IMR-90 (cell line): ENCODE data around the gene CSNK2A2. TPM values are rescaled to one million over a fixed set of nuclear protein-coding genes. Genes with fewer than 3 reads are reported as not detected.

Source experiments
- ATAC-seq: fragments of 200-7000 bp; cut with Tn5 transposase; 2 replicates; pipeline ENCODE4 v1.9.1; 2020; ENCODE audit warnings: low read depth, mild to moderate bottlenecking, moderate library complexity
- BruUV-seq: library from RNA; stranded (reverse); fragments of 400-500 nt; replicated peaks from 2 replicates; lab custom pipeline; 2021; lab: Mats Ljungman, UMichigan
- CTCF ChIA-PET: fragments of 300-600 bp; formaldehyde crosslinking; extraction: SDS; loops from one replicate; lab custom pipeline; 2021; ENCODE audit warnings: antibody characterized with exemption; lab: Yijun Ruan, JAX
- POLR2A ChIA-PET: fragments of 300-600 bp; sonication (Branson Sonifier 250); formaldehyde crosslinking; loops from one replicate; lab custom pipeline; 2022; ENCODE audit warnings: antibody characterized with exemption; ENCODE audit not compliant: unreplicated experiment; lab: Charles Lee
- DNase-seq: peaks from one replicate; pipeline ENCODE4 v3.0.0; 2013
- H2AFZ ChIP-seq: replicated peaks from 2 replicates; pipeline ENCODE3; 2013; ENCODE audit warnings: low read length, mild to moderate bottlenecking; ENCODE audit not compliant: poor library complexity
- H2AK5ac ChIP-seq: 2 replicates; pipeline ENCODE4 v1.6.1; 2013; ENCODE audit warnings: low read depth, low read length, inconsistent platforms
- H2AK9ac ChIP-seq: replicated peaks from 2 replicates; pipeline ENCODE3; 2013; ENCODE audit warnings: mild to moderate bottlenecking, low read depth, low read length, moderate library complexity; ENCODE audit not compliant: poor library complexity
- H2BK120ac ChIP-seq: 2 replicates; pipeline ENCODE4 v1.6.1; 2013; ENCODE audit warnings: low read depth, low read length, inconsistent platforms
- H2BK15ac ChIP-seq: 3 replicates; pipeline ENCODE4 v1.6.1; 2013; ENCODE audit warnings: low read depth, low read length, inconsistent platforms
- H2BK20ac ChIP-seq: 2 replicates; pipeline ENCODE4 v1.6.1; 2013; ENCODE audit warnings: low read depth, mild to moderate bottlenecking, inconsistent platforms, low read length, moderate library complexity
- H2BK5ac ChIP-seq: 2 replicates; pipeline ENCODE4 v1.6.1; 2013; ENCODE audit warnings: mild to moderate bottlenecking, low read depth, low read length, inconsistent platforms; ENCODE audit not compliant: poor library complexity, severe bottlenecking
- H3K14ac ChIP-seq: replicated peaks from 2 replicates; pipeline ENCODE4 v1.6.1; 2013; ENCODE audit warnings: low read depth, low read length, inconsistent platforms
- H3K18ac ChIP-seq: 2 replicates; pipeline ENCODE4 v1.6.1; 2013; ENCODE audit warnings: low read depth, low read length, control low read depth
- H3K23ac ChIP-seq: 2 replicates; pipeline ENCODE4 v1.6.1; 2013; ENCODE audit warnings: low read depth, low read length, inconsistent platforms
- H3K27ac ChIP-seq: 2 replicates; pipeline ENCODE4 v1.5.1; 2013; ENCODE audit warnings: mild to moderate bottlenecking, control low read depth, low read length; ENCODE audit not compliant: insufficient read depth
- H3K27me3 ChIP-seq: 2 replicates; pipeline ENCODE4 v1.6.1; 2013; ENCODE audit warnings: low read length; ENCODE audit not compliant: control insufficient read depth, insufficient read depth
- H3K36me3 ChIP-seq: 2 replicates; pipeline ENCODE4 v1.6.1; 2013; ENCODE audit warnings: low read length, mixed read lengths; ENCODE audit not compliant: control insufficient read depth, insufficient read depth
- H3K4ac ChIP-seq: 2 replicates; pipeline ENCODE4 v1.6.1; 2013; ENCODE audit warnings: low read depth, low read length, inconsistent platforms
- H3K4me1 ChIP-seq: 2 replicates; pipeline ENCODE4 v1.6.1; 2013; ENCODE audit warnings: low read length, mixed read lengths; ENCODE audit not compliant: control insufficient read depth, insufficient read depth
- H3K4me2 ChIP-seq: 2 replicates; pipeline ENCODE4 v1.6.1; 2013; ENCODE audit warnings: low read depth, mild to moderate bottlenecking, control low read depth, low read length, moderate library complexity
- H3K4me3 ChIP-seq: 2 replicates; pipeline ENCODE4 v1.5.1; 2013; ENCODE audit warnings: low read depth, mild to moderate bottlenecking, control low read depth, low read length, moderate library complexity; ENCODE audit not compliant: insufficient read depth
- H3K56ac ChIP-seq: 2 replicates; pipeline ENCODE4 v1.6.1; 2013; ENCODE audit warnings: low read length, inconsistent platforms; ENCODE audit not compliant: insufficient read depth; ENCODE audit errors: extremely low read depth
- H3K79me1 ChIP-seq, 2 experiments: 2 replicates each; pipeline ENCODE4 v1.6.1; 2013; ENCODE audit warnings: low read length in 2 of 2, inconsistent platforms in 1 of 2, low read depth in 1 of 2
- H3K9ac ChIP-seq: 2 replicates; pipeline ENCODE4 v1.6.1; 2013; ENCODE audit warnings: low read depth, low read length, control low read depth
- H3K9me1 ChIP-seq: 2 replicates; pipeline ENCODE4 v1.6.1; 2013; ENCODE audit warnings: low read length, inconsistent platforms; ENCODE audit not compliant: insufficient read depth
- H3K9me3 ChIP-seq: 2 replicates; pipeline ENCODE4 v1.6.1; 2013; ENCODE audit warnings: low read length; ENCODE audit not compliant: control insufficient read depth, insufficient read depth
- H4K20me1 ChIP-seq: 2 replicates; pipeline ENCODE4 v1.6.1; 2013; ENCODE audit warnings: low read length, inconsistent platforms; ENCODE audit not compliant: insufficient read depth
- H4K5ac ChIP-seq: 2 replicates; pipeline ENCODE4 v1.6.1; 2013; ENCODE audit warnings: mild to moderate bottlenecking, low read depth, low read length, control low read depth
- H4K8ac ChIP-seq, 2 experiments: 2 replicates each; pipeline ENCODE4 v1.6.1; 2013; ENCODE audit warnings: low read depth in 2 of 2, low read length in 2 of 2, control low read depth in 1 of 2, inconsistent platforms in 1 of 2
- H4K91ac ChIP-seq: 2 replicates; pipeline ENCODE4 v1.6.1; 2013; ENCODE audit warnings: low read depth, low read length, inconsistent platforms; ENCODE audit not compliant: insufficient read depth
- BHLHE40 ChIP-seq: fragments of 150-350 bp; IDR thresholded peaks from 2 replicates; pipeline ENCODE4 v1.6.1; 2016; ENCODE audit warnings: mild to moderate bottlenecking, low read depth, low read length
- CEBPB ChIP-seq: IDR thresholded peaks from 2 replicates; pipeline ENCODE4 v1.6.1; 2012; ENCODE audit warnings: low read depth, low read length, improper control_type of control experiment
- CHD1 ChIP-seq: IDR thresholded peaks from 2 replicates; pipeline ENCODE4 v1.6.1; 2012; ENCODE audit warnings: low read depth, low read length, improper control_type of control experiment
- FOS ChIP-seq: fragments of 150-350 bp; IDR thresholded peaks from 2 replicates; pipeline ENCODE4 v1.6.1; 2016; ENCODE audit warnings: low read depth, low read length
- MAFK ChIP-seq: IDR thresholded peaks from 2 replicates; pipeline ENCODE4 v1.6.1; 2012; ENCODE audit warnings: low read depth, low read length, improper control_type of control experiment
- MAZ ChIP-seq: IDR thresholded peaks from 2 replicates; pipeline ENCODE4 v1.6.1; 2012; ENCODE audit warnings: low read depth, mild to moderate bottlenecking, low read length, improper control_type of control experiment, moderate library complexity, borderline replicate concordance
- MXI1 ChIP-seq: IDR thresholded peaks from 2 replicates; pipeline ENCODE4 v1.6.1; 2012; ENCODE audit warnings: low read depth, mild to moderate bottlenecking, low read length, moderate library complexity, borderline replicate concordance
- NFE2L2 ChIP-seq: fragments of 150-350 bp; IDR thresholded peaks from 2 replicates; pipeline ENCODE4 v1.6.1; 2016; ENCODE audit warnings: low read depth, mild to moderate bottlenecking, low read length
- POLR2A ChIP-seq: IDR thresholded peaks from 2 replicates; pipeline ENCODE4 v1.6.1; 2012; ENCODE audit warnings: mild to moderate bottlenecking, low read depth, low read length
- RAD21 ChIP-seq: IDR thresholded peaks from 2 replicates; pipeline ENCODE4 v1.6.1; 2012; ENCODE audit warnings: low read length, improper control_type of control experiment
- RCOR1 ChIP-seq: IDR thresholded peaks from 2 replicates; pipeline ENCODE4 v1.6.1; 2012; ENCODE audit warnings: mild to moderate bottlenecking, low read length, improper control_type of control experiment; ENCODE audit not compliant: insufficient replicate concordance
- RFX5 ChIP-seq: IDR thresholded peaks from 2 replicates; pipeline ENCODE4 v1.8.0; 2012; ENCODE audit warnings: low read depth, mild to moderate bottlenecking, low read length, moderate library complexity
- SMC3 ChIP-seq: fragments of 150-350 bp; IDR thresholded peaks from 2 replicates; pipeline ENCODE4 v1.6.1; 2016; ENCODE audit warnings: low read depth, mild to moderate bottlenecking, antibody characterized with exemption, low read length, moderate library complexity
- dilution Hi-C: fragments of 300-500 bp; cut with HindIII; formaldehyde crosslinking; loops from one replicate; pipeline ENCODE4 v1.14.3; 2018; ENCODE audit warnings: low sequenced_read_pairs; ENCODE audit not compliant: unreplicated experiment
- in situ Hi-C: fragments of 300-500 bp; cut with MboI; formaldehyde crosslinking; loops from 3 replicates; pipeline ENCODE4 v1.14.3; 2019; ENCODE audit warnings: low sequenced_read_pairs, inconsistent platforms, mixed read lengths
- intact Hi-C: fragments of 100-400 bp; cut with micrococcal nuclease; formaldehyde crosslinking; loops from 2 replicates; pipeline ENCODE4 v1.10.0; 2022
- polyA plus RNA-seq, 3 experiments: library from polyadenylated mRNA; depleted of rRNA; stranded (reverse); fragments of >200 nt; gene quantifications; 2 replicates each; pipeline ENCODE4 v1.2.3, GENCODE V29; 2012; ENCODE audit warnings: low replicate concordance in 1 of 3
- total RNA-seq: library from RNA; depleted of rRNA; stranded (reverse); fragments of >200 nt; gene quantifications from 2 replicates; pipeline ENCODE4 v1.2.3, GENCODE V29; 2012
- TF ChIP-seq, protein P1 (sequence below): conservative IDR thresholded peaks from 2 replicates; pipeline ENCODE4 v1.5.1; 2012; ENCODE audit warnings: mild to moderate bottlenecking, low read depth, low read length, improper control_type of control experiment
- TF ChIP-seq, protein P2 (sequence below): fragments of 150-350 bp; IDR thresholded peaks from 2 replicates; pipeline ENCODE4 v1.6.1; 2017; ENCODE audit warnings: mild to moderate bottlenecking, antibody characterized with exemption, low read length, low read depth
- TF ChIP-seq, protein P3 (sequence below): fragments of 150-350 bp; IDR thresholded peaks from 2 replicates; pipeline ENCODE4 v1.6.1; 2016; ENCODE audit warnings: low read depth, mild to moderate bottlenecking, low read length, moderate library complexity, borderline replicate concordance

CSNK2A2 gene
- total and polyA plus RNA-seq, 2 of the 4 experiments (the other 2 are of a cell fraction) = 15.6 to 27.5 TPM

DNA sequence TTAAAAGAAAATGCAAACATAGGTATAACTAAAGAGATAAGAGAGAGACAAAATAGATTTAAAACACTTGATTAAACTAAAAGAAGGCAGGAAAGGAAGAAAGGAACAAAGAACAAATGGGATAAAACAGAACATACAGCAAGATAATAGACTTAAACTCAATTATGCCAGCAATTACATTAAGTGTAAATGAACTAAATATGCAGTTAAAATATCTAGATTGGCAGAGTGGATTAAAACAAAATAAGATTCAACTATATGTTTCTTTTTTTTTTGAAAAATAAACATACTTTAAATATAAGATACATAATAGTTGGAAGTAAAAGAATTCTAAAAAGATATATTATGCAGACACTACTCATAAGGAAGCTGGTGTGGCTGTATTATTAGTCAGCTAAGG, 59.1 kb downstream of the CSNK2A2 start:
- Histone ChIP-seq H3K9ac (no peak overlapping the region), H3K23ac (no peak overlapping the region), H2AK5ac (no peak overlapping the region), H3K9me3 (peaks cover 6% of the 10 kb centered on the region), H4K91ac (no peak overlapping the region), H2AK9ac (no peak overlapping the region), H4K20me1 (no peaks in the 10 kb centered on the region), H2BK15ac (no peak overlapping the region), H3K56ac (no peak overlapping the region), H3K27ac (no peak overlapping the region), H3K9me1 (no peaks in the 10 kb centered on the region), H2BK20ac (no peak overlapping the region), H3K27me3 (no peaks in the 10 kb centered on the region), H3K36me3 (no peaks in the 10 kb centered on the region), H3K14ac (no peak overlapping the region), H4K8ac (no peak overlapping the region), H2BK120ac (no peak overlapping the region), H2AFZ (no peak overlapping the region), H3K18ac (no peak overlapping the region), H4K5ac (no peak overlapping the region), H3K79me1 (no peaks in the 10 kb centered on the region), H3K4me1 (no peaks in the 10 kb centered on the region), H3K4me3 (no peak overlapping the region), H2BK5ac (no peak overlapping the region), H3K4me2 (no peak overlapping the region), H3K4ac (no peak overlapping the region)
- no peak for ATAC-seq
- in situ Hi-C loops (no loop called here), dilution Hi-C loops (no loop called here), intact Hi-C loops (no loop called here)
- ChIA-PET POLR2A (no interaction called here), CTCF (no interaction called here)
- no peak for TF ChIP-seq CEBPB
- no peak for TF ChIP-seq MAZ
- TF ChIP-seq RAD21 = no peak
- no peak for TF ChIP-seq MAFK
- TF ChIP-seq RCOR1 = no peak
- no peak for TF ChIP-seq RFX5
- no peak for TF ChIP-seq NFE2L2
- no peak for TF ChIP-seq MXI1
- TF ChIP-seq FOS = no peak
- no peak for TF ChIP-seq CHD1
- no peak for TF ChIP-seq BHLHE40
- TF ChIP-seq, protein P1, sequence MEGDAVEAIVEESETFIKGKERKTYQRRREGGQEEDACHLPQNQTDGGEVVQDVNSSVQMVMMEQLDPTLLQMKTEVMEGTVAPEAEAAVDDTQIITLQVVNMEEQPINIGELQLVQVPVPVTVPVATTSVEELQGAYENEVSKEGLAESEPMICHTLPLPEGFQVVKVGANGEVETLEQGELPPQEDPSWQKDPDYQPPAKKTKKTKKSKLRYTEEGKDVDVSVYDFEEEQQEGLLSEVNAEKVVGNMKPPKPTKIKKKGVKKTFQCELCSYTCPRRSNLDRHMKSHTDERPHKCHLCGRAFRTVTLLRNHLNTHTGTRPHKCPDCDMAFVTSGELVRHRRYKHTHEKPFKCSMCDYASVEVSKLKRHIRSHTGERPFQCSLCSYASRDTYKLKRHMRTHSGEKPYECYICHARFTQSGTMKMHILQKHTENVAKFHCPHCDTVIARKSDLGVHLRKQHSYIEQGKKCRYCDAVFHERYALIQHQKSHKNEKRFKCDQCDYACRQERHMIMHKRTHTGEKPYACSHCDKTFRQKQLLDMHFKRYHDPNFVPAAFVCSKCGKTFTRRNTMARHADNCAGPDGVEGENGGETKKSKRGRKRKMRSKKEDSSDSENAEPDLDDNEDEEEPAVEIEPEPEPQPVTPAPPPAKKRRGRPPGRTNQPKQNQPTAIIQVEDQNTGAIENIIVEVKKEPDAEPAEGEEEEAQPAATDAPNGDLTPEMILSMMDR = no peak
- no peak for TF ChIP-seq SMC3
- TF ChIP-seq, protein P2, sequence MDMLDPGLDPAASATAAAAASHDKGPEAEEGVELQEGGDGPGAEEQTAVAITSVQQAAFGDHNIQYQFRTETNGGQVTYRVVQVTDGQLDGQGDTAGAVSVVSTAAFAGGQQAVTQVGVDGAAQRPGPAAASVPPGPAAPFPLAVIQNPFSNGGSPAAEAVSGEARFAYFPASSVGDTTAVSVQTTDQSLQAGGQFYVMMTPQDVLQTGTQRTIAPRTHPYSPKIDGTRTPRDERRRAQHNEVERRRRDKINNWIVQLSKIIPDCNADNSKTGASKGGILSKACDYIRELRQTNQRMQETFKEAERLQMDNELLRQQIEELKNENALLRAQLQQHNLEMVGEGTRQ = no peak
- no peak for TF ChIP-seq POLR2A
- TF ChIP-seq, protein P3, sequence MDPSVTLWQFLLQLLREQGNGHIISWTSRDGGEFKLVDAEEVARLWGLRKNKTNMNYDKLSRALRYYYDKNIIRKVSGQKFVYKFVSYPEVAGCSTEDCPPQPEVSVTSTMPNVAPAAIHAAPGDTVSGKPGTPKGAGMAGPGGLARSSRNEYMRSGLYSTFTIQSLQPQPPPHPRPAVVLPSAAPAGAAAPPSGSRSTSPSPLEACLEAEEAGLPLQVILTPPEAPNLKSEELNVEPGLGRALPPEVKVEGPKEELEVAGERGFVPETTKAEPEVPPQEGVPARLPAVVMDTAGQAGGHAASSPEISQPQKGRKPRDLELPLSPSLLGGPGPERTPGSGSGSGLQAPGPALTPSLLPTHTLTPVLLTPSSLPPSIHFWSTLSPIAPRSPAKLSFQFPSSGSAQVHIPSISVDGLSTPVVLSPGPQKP = no peak
- BruUV-seq = no TSS peak
- no peak for DNase-seq
